Endothelial cell of umbilical vein (primary cell): Measurements from ENCODE around the gene PHF1. TPM values are rescaled to one million over a fixed set of nuclear protein-coding genes. Genes with fewer than 3 reads are reported as not detected.

Experiments used
- BruUV-seq: library from RNA; stranded (reverse); fragments of 400-500 nt; replicated peaks from 2 replicates; lab custom pipeline; 2021; lab: Mats Ljungman, UMichigan
- CTCF ChIA-PET: fragments of 300-600, 350-600 bp; sonication (Branson Sonifier 250); formaldehyde crosslinking; loops from one replicate; lab custom pipeline; 2021; ENCODE audit warnings: antibody characterized with exemption, inconsistent platforms; lab: Charles Lee
- POLR2A ChIA-PET: fragments of 300-600, 350-600 bp; sonication (Branson Sonifier 250); formaldehyde crosslinking; loops from one replicate; lab custom pipeline; 2021; ENCODE audit warnings: antibody characterized with exemption, inconsistent platforms; lab: Charles Lee
- DNase-seq: peaks from one replicate; pipeline ENCODE4 v3.0.0-alpha.2; 2011; ENCODE audit warnings: low read depth, low spot score
- FAIRE-seq: peaks from 2 replicates; lab custom pipeline; 2011; peaks lifted over from hg19 to GRCh38; lab: Jason Lieb, UNC
- H2AFZ ChIP-seq: 2 replicates; pipeline ENCODE4 v1.6.0; 2012; ENCODE audit warnings: low read depth, low read length, control low read depth, inconsistent platforms
- H3K27ac ChIP-seq: 2 replicates; pipeline ENCODE4 v1.5.1; 2011; ENCODE audit warnings: low read depth, mild to moderate bottlenecking, control low read depth, low read length, moderate library complexity; ENCODE audit not compliant: insufficient read depth
- H3K27me3 ChIP-seq, 2 experiments: 2 replicates each; pipeline versions ENCODE4 v1.6.0 to v1.6.1; 2011; ENCODE audit warnings: low read length in 2 of 2, mixed read lengths in 1 of 2; ENCODE audit not compliant: control insufficient read depth in 2 of 2, insufficient read depth in 2 of 2
- H3K36me3 ChIP-seq, 2 experiments: 2 replicates in 1 of 2; 3 replicates in 1 of 2; pipeline ENCODE4 v1.5.1; 2011; ENCODE audit warnings: low read length in 2 of 2, mild to moderate bottlenecking in 1 of 2, moderate library complexity in 1 of 2; ENCODE audit not compliant: control insufficient read depth in 2 of 2, insufficient read depth in 2 of 2; ENCODE audit errors: extremely low read depth in 1 of 2
- H3K4me1 ChIP-seq: 3 replicates; pipeline ENCODE4 v1.5.1; 2011; ENCODE audit warnings: mild to moderate bottlenecking, low read length; ENCODE audit not compliant: control insufficient read depth, insufficient read depth; ENCODE audit errors: extremely low read depth
- H3K4me2 ChIP-seq: 2 replicates; pipeline ENCODE4 v1.6.1; 2011; ENCODE audit warnings: low read length, control low read depth, mixed read lengths; ENCODE audit not compliant: insufficient read depth
- H3K4me3 ChIP-seq, 3 experiments: fragments of 200-600 bp in 1 of 3; sonication (generic), shearing (Covaris generic) in 1 of 3; replicated peaks in 1 of 3; 2 replicates each; pipeline ENCODE4 v1.5.1; 2011 to 2016; ENCODE audit warnings: control low read depth in 3 of 3, low read length in 3 of 3, mild to moderate bottlenecking in 2 of 3, inconsistent platforms in 1 of 3, low read depth in 1 of 3, moderate library complexity in 1 of 3; ENCODE audit not compliant: insufficient read depth in 1 of 3
- H3K79me2 ChIP-seq: 2 replicates; pipeline ENCODE4 v1.6.0; 2012; ENCODE audit warnings: low read length, inconsistent platforms; ENCODE audit not compliant: control insufficient read depth, insufficient read depth
- H3K9ac ChIP-seq: replicated peaks from 2 replicates; pipeline ENCODE3; 2011; ENCODE audit warnings: low read length, control low read depth; ENCODE audit not compliant: insufficient read depth; ENCODE audit errors: extremely low read depth
- H3K9me1 ChIP-seq: replicated peaks from 3 replicates; pipeline ENCODE4 v1.6.0; 2011; ENCODE audit warnings: mild to moderate bottlenecking, low read length; ENCODE audit not compliant: control insufficient read depth, insufficient read depth; ENCODE audit errors: extremely low read depth
- H3K9me3 ChIP-seq: replicated peaks from 2 replicates; pipeline ENCODE4 v1.5.1; 2012; ENCODE audit warnings: low read length, inconsistent platforms; ENCODE audit not compliant: control insufficient read depth, insufficient read depth
- H4K20me1 ChIP-seq: replicated peaks from 2 replicates; pipeline ENCODE3; 2011; ENCODE audit warnings: mild to moderate bottlenecking, low read length; ENCODE audit not compliant: control insufficient read depth, insufficient read depth; ENCODE audit errors: extremely low read depth
- CTCF ChIP-seq, 2 donors: IDR thresholded peaks; 1 replicate in 1 of 2; 2 replicates in 1 of 2; pipeline ENCODE4 v1.5.1; 2011; ENCODE audit warnings: low read length in 2 of 2, mild to moderate bottlenecking in 2 of 2, moderate library complexity in 2 of 2, control low read depth in 1 of 2, inconsistent platforms in 1 of 2, low read depth in 1 of 2; ENCODE audit not compliant: insufficient read depth in 1 of 2; ENCODE audit errors: extremely low read depth in 1 of 2
- EZH2 ChIP-seq: IDR thresholded peaks from 2 replicates; pipeline ENCODE4 v1.6.1; 2012; ENCODE audit warnings: borderline replicate concordance, low read depth, mild to moderate bottlenecking, moderate library complexity, low read length, inconsistent platforms; ENCODE audit not compliant: severe bottlenecking
- FOS ChIP-seq: IDR thresholded peaks from 2 replicates; pipeline ENCODE4 v1.6.1; 2011; ENCODE audit warnings: mild to moderate bottlenecking, low read length, moderate library complexity, borderline replicate concordance; ENCODE audit not compliant: insufficient read depth
- GATA2 ChIP-seq: IDR thresholded peaks from 2 replicates; pipeline ENCODE4 v1.7.0; 2011; ENCODE audit warnings: low read depth, mild to moderate bottlenecking, moderate library complexity, mixed read lengths, low read length; ENCODE audit not compliant: insufficient read length, insufficient read depth
- JUN ChIP-seq: IDR thresholded peaks from 2 replicates; pipeline ENCODE4 v1.6.1; 2011; ENCODE audit warnings: borderline replicate concordance, low read depth; ENCODE audit not compliant: insufficient read length, insufficient read depth
- MYC ChIP-seq: IDR thresholded peaks from one replicate; pipeline ENCODE4 v1.6.1; 2011; ENCODE audit warnings: mild to moderate bottlenecking, low read depth, low read length
- POLR2A ChIP-seq: IDR thresholded peaks from 2 replicates; pipeline ENCODE4 v1.6.1; 2012; ENCODE audit warnings: low read depth, mild to moderate bottlenecking, control low read depth, low read length
- POLR2AphosphoS5 ChIP-seq: IDR thresholded peaks from 2 replicates; pipeline ENCODE4 v1.6.1; 2012; ENCODE audit warnings: low read depth, mild to moderate bottlenecking, control low read depth, low read length, moderate library complexity; ENCODE audit not compliant: insufficient read depth
- dilution Hi-C: fragments of 300-500 bp; cut with MboI; formaldehyde crosslinking; loops from one replicate; pipeline ENCODE4 v1.15.0; 2019; ENCODE audit warnings: low sequenced_read_pairs; ENCODE audit not compliant: extremely low pct_ligation_motif_present
- intact Hi-C: fragments of 100-400 bp; cut with micrococcal nuclease; formaldehyde crosslinking; loops from one replicate; pipeline ENCODE4 v1.10.0; 2022
- polyA plus RNA-seq, 4 experiments: library from polyadenylated mRNA; depleted of rRNA in 3 of 4; stranded (reverse) in 3 of 4; unstranded in 1 of 4; fragments of >200 nt; gene quantifications; 2 replicates each; pipeline versions ENCODE4 v1.2.1 to v1.2.3, GENCODE V29; 2011 to 2012; ENCODE audit warnings: missing spikeins in 1 of 4
- total RNA-seq: library from RNA; stranded (reverse); gene quantifications from 2 replicates; pipeline ENCODE4 v1.2.3, GENCODE V29; 2021
- TF ChIP-seq, protein P1 (sequence below): IDR thresholded peaks from 2 replicates; pipeline ENCODE4 v1.6.1; 2011; ENCODE audit not compliant: insufficient read depth, insufficient read length

PHF1 gene
- total and polyA plus RNA-seq, 2 donors (not counting 3 experiments of a cell fraction or from before 2014, with no cell fraction given), result 32.5 to 53.1 TPM

- no peak overlapping the region for H2AFZ ChIP-seq
- BruUV-seq, result no TSS peak
- FAIRE-seq (no peak), DNase-seq (no peak)
- H4K20me1 ChIP-seq, result no peaks in the 10 kb centered on the region
- H3K9me3 ChIP-seq, result no peaks in the 10 kb centered on the region
- no peaks in the 10 kb centered on the region for H3K4me1 ChIP-seq
- H3K27me3 ChIP-seq, result no peaks in the 10 kb centered on the region
- no peaks in the 10 kb centered on the region for H3K9me1 ChIP-seq
- H3K79me2 ChIP-seq, result no peaks in the 10 kb centered on the region
- dilution Hi-C loops (no loop called here), intact Hi-C loops (no loop called here)
- no peak for TF ChIP-seq FOS
- TF ChIP-seq, protein P1, sequence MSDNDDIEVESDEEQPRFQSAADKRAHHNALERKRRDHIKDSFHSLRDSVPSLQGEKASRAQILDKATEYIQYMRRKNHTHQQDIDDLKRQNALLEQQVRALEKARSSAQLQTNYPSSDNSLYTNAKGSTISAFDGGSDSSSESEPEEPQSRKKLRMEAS, result no peak
- TF ChIP-seq POLR2A, result no peak
- no peak for TF ChIP-seq EZH2
- TF ChIP-seq JUN, result no peak
- TF ChIP-seq GATA2, result no peak
- TF ChIP-seq MYC, result no peak
- TF ChIP-seq POLR2AphosphoS5, result no peak
- TF ChIP-seq CTCF (IDR thresholded peaks at IDR 0.05; ENCODE audit: extremely low read depth in 1 of 2, insufficient read depth in 1 of 2, low read depth in 1 of 2, low read length in 2 of 2), result no peak
- POLR2A ChIA-PET, result interaction anchor here (0.5 kb wide), 1 partner anchor 175 kb away, joined by 7 read pairs; no protein-coding TSS in a partner anchor
- no peak overlapping the region for H3K4me2 ChIP-seq
- H3K27ac ChIP-seq, result no peak overlapping the region
- no peak overlapping the region for H3K9ac ChIP-seq
- no peak overlapping the region for H3K4me3 ChIP-seq
- CTCF ChIA-PET, result no interaction called here
- no peaks in the 10 kb centered on the region for H3K36me3 ChIP-seq
Observed at GRCh38 chr6:33380272-33380981, 30.4 kb upstream of the PHF1 start.
